Neural progenitor cell (in vitro differentiated cells): ENCODE measurements around the gene BFSP1.

Source experiments
- CTCF ChIP-seq: fragments of 200-600 bp; sonication (generic); IDR thresholded peaks from 2 replicates; pipeline ENCODE4 v1.5.1; 2017; ENCODE audit warnings: antibody characterized with exemption, mild to moderate bottlenecking
- EZH2phosphoT487 ChIP-seq: fragments of 200-600 bp; sonication (generic); IDR thresholded peaks from 2 replicates; pipeline ENCODE4 v1.6.1; 2017; ENCODE audit warnings: antibody characterized with exemption

- TF ChIP-seq CTCF, result no peak
- TF ChIP-seq EZH2phosphoT487, result no peak
Measured at GRCh38 chr20:17453592-17453991, 77.6 kb downstream of the BFSP1 start.
